Umbilical cord (tissue), 2 donors: Measurements from ENCODE around the gene RPP30. TPM values are rescaled to one million over a fixed set of nuclear protein-coding genes. Genes with fewer than 3 reads are reported as not detected.
"Not testable (repeated sequence)": the region's sequence is repeated elsewhere in the genome, so short reads cannot be mapped to it uniquely, and the experiment has no call there.

Source experiments
- DNase-seq: peaks from one replicate; pipeline ENCODE4 v3.0.0-alpha.2; 2015; ENCODE audit warnings: low spot score
- total RNA-seq: library from RNA; depleted of rRNA; stranded (reverse); fragments of >200 nt; gene quantifications from one replicate; pipeline ENCODE4 v1.2.3, GENCODE V29; 2014; ENCODE audit warnings: low replicate concordance; ENCODE audit not compliant: insufficient read depth

RPP30 gene
- total RNA-seq, 1 donor from 2014 or later = 24.1 TPM

DNA sequence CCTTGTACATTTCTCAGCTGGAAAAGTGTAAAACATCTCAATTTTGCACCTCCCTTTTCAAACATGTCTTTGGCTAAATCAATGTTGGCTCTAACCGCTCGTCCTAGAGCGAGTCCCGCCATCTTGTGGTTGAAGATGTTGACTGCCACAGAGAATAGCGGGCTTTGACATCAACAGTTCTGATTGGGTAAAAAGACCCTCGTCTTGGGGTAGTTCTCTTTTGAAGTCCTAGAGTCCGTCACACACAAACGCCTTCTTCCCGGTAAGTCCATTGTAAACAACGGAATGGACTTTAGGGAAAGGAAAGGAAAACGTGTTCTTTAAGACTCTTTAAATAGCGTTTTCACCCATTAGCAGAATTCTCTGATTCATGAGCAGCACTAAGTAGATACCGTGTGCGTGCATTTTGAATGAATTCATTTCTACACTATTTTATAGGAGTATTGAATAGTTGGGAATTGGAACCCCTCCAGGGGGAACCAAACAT is 452 bp upstream of the RPP30 start:
- peak; percentile 76 for DNase-seq

DNA sequence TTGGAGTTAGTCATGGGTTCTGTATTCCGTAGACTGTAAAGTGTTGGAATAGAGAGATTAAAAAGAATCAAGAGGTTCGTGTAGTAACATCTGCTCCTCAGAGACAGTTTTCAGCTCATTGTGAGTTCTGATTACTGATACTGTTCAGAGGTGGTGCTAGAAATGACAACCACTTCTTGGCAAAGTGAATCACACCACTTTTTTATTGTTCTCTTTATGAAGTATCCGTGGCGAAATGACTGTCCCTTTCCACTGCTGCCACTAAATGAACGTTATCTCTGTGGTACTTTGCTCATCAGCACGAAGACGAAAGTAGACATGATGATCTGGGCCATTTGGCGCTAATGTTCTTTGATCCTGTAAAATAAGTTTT is 860 bp downstream of the RPP30 start:
- no peak for DNase-seq

DNA sequence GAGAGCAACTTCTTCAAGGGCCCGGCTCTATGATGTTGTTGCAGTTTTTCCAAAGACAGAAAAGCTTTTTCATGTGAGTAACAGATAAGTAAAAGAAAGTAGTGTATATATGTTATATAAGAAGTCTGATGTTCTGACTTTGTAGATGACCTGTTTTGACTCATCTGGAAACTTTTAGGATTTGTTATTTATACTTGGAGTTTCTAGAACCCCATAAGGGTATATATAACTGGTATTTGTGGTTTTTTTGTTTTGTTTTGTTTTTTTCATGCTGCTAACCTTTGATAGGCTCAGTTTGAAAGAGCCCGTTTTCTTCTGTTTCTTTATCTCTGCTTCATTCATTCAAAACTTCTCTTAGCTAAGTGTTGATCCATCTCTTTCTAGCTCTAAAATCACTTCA is 7.3 kb downstream of the RPP30 start:
- no peak for DNase-seq

DNA sequence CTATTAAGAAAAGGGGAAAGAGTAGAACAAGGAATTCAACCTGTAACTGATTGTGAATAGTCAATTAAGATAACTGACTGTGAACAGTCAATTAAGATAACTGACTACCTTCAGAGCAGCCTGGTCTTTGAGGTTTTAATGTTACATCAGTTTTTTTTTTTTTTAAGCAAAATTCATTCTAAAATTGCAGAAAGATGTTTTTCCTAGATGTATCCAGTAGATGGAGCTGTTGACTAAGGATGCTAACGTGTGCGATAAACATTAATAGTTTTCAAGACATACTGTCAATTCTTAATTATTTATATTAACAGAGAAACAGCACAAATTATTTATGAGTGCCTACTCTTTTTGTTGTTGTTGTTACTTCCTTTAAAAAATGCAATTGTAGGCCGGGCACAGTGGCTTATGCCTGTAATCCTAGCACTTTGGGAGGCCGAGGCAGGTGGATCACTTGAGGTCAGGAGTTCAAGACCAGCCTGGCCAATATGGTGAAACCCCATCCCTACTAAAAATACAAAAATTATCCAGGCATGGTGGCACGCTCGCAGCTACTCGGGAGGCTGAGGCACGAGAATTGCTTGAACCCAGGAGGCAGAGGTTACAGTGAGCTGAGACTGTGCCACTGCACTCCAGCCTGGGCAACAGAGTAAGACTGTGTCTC is 8.4 kb downstream of the RPP30 start:
- DNase-seq = peak; percentile 47

DNA sequence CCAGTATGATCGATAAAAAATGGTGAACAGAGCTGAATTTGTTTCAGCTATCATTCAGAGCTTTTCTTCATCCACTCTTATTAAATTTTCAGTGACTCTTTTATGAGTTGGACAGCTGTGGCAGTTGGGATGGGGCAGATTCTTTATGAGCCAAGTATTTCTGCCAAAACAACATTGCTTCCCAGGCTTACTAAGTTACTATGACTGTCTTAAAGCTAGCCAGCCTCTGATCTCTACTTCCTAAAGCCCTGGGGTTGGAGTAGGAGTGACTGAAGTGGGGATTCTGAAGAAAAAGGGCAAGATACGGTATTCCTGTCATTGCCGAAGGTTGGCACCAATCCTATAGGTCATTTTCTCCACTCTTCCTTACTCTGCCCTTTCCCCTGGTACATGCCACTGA is 12.7 kb downstream of the RPP30 start:
- DNase-seq = no peak

- no peak for DNase-seq
Observed at GRCh38 chr10:90885176-90885575, 13.4 kb downstream of the RPP30 start.

- DNase-seq = no peak
Observed at GRCh38 chr10:90887555-90887954, 15.8 kb downstream of the RPP30 start.

- DNase-seq = no peak
Observed at GRCh38 chr10:90888387-90888786, 16.6 kb downstream of the RPP30 start.

DNA sequence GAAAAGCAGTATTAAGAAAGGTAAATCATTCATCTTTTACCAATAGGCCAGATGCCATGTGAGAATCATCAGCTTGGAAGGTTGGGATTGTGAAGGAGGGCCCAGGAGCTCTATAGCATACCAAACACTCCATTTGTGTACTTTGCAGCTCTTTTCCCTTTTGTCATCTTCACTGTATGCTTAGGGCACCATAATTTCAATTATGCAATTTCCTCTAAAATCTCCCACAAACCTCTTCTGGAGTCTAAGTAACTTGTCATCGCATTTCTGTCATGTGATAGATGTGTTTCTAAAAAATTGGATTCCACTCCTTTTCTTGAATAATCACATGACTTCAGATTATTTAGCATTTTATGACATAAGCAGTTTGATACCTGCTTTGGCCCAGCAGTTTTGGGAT is 17.9 kb downstream of the RPP30 start:
- no peak for DNase-seq

- no peak for DNase-seq
Observed at GRCh38 chr10:90890347-90890746, 18.6 kb downstream of the RPP30 start.

DNA sequence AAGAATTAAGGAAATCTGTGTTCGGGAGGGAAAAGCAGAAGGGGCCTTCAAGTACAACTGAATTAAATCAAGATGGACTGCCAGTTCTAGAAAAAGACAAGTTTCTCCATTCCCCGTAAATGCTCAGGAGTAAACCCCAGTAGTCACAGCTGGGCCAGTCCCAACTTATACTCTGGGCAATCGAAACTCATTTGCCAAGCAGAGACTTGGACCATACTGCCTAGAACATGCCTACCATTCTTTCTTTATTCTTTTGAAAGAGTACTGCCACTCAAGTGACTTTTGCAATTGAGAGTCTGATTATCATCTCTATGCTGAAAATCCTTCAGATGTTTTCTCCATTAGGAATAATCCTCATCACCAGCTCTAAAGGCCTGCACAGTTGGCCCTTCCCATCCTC is 21.4 kb downstream of the RPP30 start:
- DNase-seq = no peak

DNA sequence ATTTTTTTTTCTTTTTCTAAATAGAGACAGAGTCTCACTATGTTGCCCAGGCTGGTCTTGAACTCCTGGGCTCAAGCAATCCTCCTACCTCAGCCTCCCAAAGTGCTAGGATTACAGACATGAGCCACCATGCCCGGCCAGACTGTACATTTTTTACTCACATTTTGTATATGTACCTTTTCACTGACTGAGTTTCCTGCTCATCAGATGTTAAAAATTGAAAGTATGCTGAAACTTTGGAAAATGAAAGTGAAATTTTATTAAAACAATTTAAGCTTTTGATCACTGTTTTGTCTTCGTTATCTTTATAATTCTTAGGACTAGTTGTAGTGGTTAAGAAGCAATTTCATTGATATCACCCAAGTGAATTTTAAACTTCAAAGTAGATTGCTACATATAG is 25.1 kb downstream of the RPP30 start:
- not testable (repeated sequence) for DNase-seq

DNA sequence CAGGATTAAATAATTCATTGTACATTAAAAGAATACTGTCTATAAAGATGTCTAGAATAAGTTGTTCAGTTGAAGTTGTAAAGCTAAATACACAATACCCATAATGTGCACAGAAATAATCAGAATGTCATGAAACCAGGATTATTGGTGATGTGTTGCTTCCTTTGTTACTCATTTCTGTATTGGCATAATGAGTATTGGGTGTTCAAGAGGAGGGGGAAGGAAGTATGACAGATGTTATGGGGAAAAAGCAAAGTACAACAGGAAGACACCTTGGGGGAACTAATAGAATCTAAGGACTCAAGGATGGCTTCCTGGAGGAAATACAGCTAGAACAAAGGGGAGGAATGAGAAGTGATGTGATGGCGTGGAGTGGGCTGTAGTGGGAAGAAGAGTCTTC is 34.2 kb downstream of the RPP30 start:
- no peak for DNase-seq

DNA sequence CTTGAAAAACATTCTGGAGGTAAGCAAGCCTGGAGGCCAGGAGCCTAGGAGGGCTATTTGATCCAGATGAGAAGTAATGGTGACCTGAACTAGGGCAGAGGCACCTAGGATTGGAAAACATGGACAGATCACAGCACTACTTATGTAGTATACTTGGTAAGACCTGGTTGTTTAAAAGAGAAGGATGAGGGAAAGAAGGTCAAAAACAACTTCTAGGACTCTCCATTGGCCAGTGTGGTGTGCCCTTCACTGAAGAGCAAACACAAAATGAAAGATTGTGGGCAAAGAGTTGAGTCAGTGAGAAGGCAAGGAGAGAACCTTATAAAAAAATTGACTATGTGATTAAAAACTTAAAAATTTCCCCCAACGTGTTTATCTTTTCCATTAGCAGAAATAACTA is 34.8 kb downstream of the RPP30 start:
- no peak for DNase-seq

- DNase-seq = peak; percentile 83
Observed at GRCh38 chr10:90911133-90912051, 39.6 kb downstream of the RPP30 start.

GRCh38 chr10:90912174-90912573 is 40.4 kb downstream of the RPP30 start:
- peak; percentile 24 for DNase-seq

DNA sequence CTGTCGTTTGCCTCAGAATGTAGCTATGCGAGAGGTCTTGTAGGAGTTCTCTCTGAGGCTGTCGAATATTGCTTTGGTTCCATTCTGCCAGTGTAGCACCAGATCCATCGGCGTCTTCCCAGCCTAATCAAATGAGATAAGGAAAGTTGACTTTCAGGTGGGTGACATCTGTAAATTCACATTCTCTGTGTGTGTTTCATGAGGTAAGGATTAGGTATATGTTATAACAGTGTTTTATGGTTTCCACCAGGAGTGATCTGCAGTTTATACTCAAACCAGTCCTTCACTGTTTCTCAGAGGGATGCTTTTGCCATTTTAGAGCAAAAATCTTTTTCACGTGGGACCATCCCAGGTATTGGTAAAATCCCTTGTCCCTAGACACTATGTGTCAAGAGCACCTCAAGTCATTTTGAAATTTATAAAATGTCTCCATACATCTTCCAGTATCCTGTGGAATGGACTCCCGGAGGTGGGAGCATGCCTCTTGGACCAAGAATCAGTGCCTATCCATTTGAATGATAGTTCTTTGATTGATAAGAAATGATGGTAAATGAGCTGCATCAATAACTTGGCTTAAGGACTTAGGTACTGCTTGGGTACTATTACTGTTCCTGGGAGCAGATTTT is 41.2 kb downstream of the RPP30 start:
- no peak for DNase-seq

- DNase-seq = no peak
Observed at GRCh38 chr10:90913774-90914420, 42.1 kb downstream of the RPP30 start.

DNA sequence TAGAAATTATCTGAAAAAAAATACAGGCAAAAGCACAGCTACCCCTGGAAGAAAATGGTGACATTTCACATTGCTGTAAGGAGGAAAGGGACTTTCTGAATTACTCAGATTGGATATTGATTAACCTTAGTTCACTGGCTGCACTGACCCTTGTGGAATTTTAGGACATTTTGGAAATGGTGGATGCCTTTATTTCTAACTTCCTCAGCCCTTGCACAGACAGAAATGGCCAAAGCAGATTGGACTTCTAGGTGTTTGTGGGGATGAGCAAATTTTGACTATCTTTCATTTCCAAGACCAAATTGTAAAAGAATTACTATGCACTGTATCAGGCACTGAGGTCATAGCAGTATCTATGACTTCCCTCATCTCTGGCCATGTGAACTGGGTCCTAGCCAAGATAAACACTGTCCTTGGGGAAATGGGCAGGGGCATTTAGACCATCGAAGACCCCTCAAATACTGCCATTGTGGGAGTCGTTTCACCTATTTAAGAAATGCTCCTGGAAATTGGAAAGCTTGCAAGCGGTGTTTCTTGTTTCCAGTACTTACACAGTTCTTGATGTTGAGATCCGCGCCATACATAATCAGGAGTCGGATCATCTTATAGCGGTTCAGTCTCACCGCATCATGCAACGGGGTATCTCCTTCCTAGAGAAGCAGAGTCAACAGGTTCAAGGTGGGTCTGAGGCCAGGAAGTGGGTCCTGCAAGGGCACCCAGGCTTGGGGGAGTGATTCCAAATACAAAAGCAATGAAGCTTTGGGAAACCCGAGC is 43.4 kb downstream of the RPP30 start:
- DNase-seq = no peak

DNA sequence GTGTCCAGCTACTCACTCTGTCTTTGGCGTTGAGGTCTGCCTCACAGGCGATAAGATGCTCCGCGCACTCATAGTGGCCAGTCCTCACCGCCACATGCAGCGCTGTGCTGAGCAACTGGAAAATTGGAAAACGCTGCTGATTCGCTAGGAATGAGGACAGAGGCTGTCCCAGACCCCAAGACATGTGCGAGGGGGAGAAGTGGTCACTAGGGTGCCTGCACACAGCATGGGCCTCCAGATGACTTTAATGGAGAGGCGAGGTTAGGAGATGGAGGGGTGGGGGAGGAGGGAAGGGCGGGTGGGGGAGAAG is 43.9 kb downstream of the RPP30 start:
- no peak for DNase-seq
